Stimulated activated naive B cell treated with anti-CD40 and anti-IgM and Interleukin-4, amounts not matched to agents 10 μg/mL and 1 μg/mL and 100 μg/mL, for 72 hours (primary cell): Measurements from ENCODE around the gene PPP1R2.
A peak's percentile ranks its signal among the peaks of the same experiment; 100 is the strongest.
"Not testable (repeated sequence)": the region's sequence is repeated elsewhere in the genome, so short reads cannot be mapped to it uniquely, and the experiment has no call there.

Experiments used
- ATAC-seq, 2 donors: fragments of 150-1000 bp; cut with Tn5 transposase; replicated peaks; 2 replicates each; pipeline ENCODE4 v1.10.0; 2021; ENCODE audit warnings: moderate library complexity in 1 of 2
- DNase-seq: peaks from one replicate; pipeline ENCODE4 v3.0.0; 2021
- H3K27ac Mint-ChIP-seq: one replicate; pipeline ENCODE4 v1.8.0; 2022; ENCODE audit warnings: mild to moderate bottlenecking, mixed read lengths
- H3K27me3 Mint-ChIP-seq, 2 donors: one replicate each; pipeline ENCODE4 v1.8.0; 2022; ENCODE audit warnings: mixed read lengths in 2 of 2
- H3K36me3 Mint-ChIP-seq, 2 donors: one replicate each; pipeline ENCODE4 v1.8.0; 2022; ENCODE audit warnings: mixed read lengths in 2 of 2, mild to moderate bottlenecking in 1 of 2
- H3K4me1 Mint-ChIP-seq, 2 donors: one replicate each; pipeline ENCODE4 v1.8.0; 2022; ENCODE audit warnings: mixed read lengths in 2 of 2, mild to moderate bottlenecking in 1 of 2
- H3K4me3 Mint-ChIP-seq, 2 donors: one replicate each; pipeline ENCODE4 v1.8.0; 2022; ENCODE audit warnings: mild to moderate bottlenecking in 2 of 2, mixed read lengths in 2 of 2, moderate library complexity in 1 of 2
- H3K9me3 Mint-ChIP-seq, 2 donors: one replicate each; pipeline ENCODE4 v1.8.0; 2022; ENCODE audit warnings: mixed read lengths in 2 of 2, mild to moderate bottlenecking in 1 of 2

PPP1R2 gene

GRCh38 chr3:195539479-195539878 is 3.6 kb downstream of the PPP1R2 start:
- peak overlapping the region; percentile 73 to 80 for H3K4me3 Mint-ChIP-seq
- DNase-seq, result no peak
- H3K4me1 Mint-ChIP-seq, result peaks cover 43 to 68% of the 10 kb centered on the region in 2 donors
- H3K9me3 Mint-ChIP-seq, result no peaks in the 10 kb centered on the region
- peaks cover 32 to 45% of the 10 kb centered on the region in 2 donors for H3K36me3 Mint-ChIP-seq
- H3K27ac Mint-ChIP-seq, result peak overlapping the region; percentile 91
- H3K27me3 Mint-ChIP-seq, result no peaks in the 10 kb centered on the region
- ATAC-seq, result no peak

GRCh38 chr3:195537995-195538394 is 5.1 kb downstream of the PPP1R2 start:
- Mint-ChIP-seq H3K36me3 (peaks cover 34 to 51% of the 10 kb centered on the region in 2 donors), H3K4me1 (peaks cover 39 to 74% of the 10 kb centered on the region in 2 donors), H3K4me3 (peak overlapping the region; percentile 16 to 54), H3K27me3 (no peaks in the 10 kb centered on the region), H3K9me3 (no peaks in the 10 kb centered on the region), H3K27ac (peak overlapping the region; percentile 72)
- DNase-seq, result peak; percentile 70
- peak; percentile 72 to 73 for ATAC-seq

GRCh38 chr3:195535293-195535692 is 7.8 kb downstream of the PPP1R2 start:
- Mint-ChIP-seq H3K36me3 (peaks cover 31 to 42% of the 10 kb centered on the region in 2 donors), H3K27ac (peak overlapping the region; percentile 65), H3K4me3 (no peak overlapping the region), H3K27me3 (no peaks in the 10 kb centered on the region), H3K4me1 (peaks cover 40 to 82% of the 10 kb centered on the region in 2 donors), H3K9me3 (no peaks in the 10 kb centered on the region)
- ATAC-seq, result no peak
- DNase-seq, result no peak

- no peak for ATAC-seq
- H3K27ac Mint-ChIP-seq, result peak overlapping the region; percentile 25
Measured at GRCh38 chr3:195532834-195533233, 10.3 kb downstream of the PPP1R2 start.

GRCh38 chr3:195532345-195532744 is 10.8 kb downstream of the PPP1R2 start:
- Mint-ChIP-seq H3K27ac (peak overlapping the region; percentile 70), H3K4me1 (peaks cover 25 to 55% of the 10 kb centered on the region in 2 donors)
- peak in 1 of 2 donors; percentile 29 for ATAC-seq

More at GRCh38 chr3:195532834-195533233, 10.3 kb downstream of the PPP1R2 start:
- DNase-seq, result no peak
- H3K4me1 Mint-ChIP-seq, result peaks cover 26 to 60% of the 10 kb centered on the region in 2 donors
- H3K9me3 Mint-ChIP-seq, result no peaks in the 10 kb centered on the region
- H3K4me3 Mint-ChIP-seq, result peak overlapping the region in 1 of 2 donors; percentile 41
- H3K36me3 Mint-ChIP-seq, result peaks cover 24 to 38% of the 10 kb centered on the region in 2 donors
- H3K27me3 Mint-ChIP-seq, result no peaks in the 10 kb centered on the region

GRCh38 chr3:195531683-195532082 is 11.4 kb downstream of the PPP1R2 start:
- no peak overlapping the region for H3K27ac Mint-ChIP-seq
- H3K36me3 Mint-ChIP-seq, result peaks cover 24 to 41% of the 10 kb centered on the region in 2 donors
- no peaks in the 10 kb centered on the region for H3K27me3 Mint-ChIP-seq
- no peak for DNase-seq
- H3K4me1 Mint-ChIP-seq, result peaks cover 25 to 54% of the 10 kb centered on the region in 2 donors
- no peak for ATAC-seq
- no peaks in the 10 kb centered on the region for H3K9me3 Mint-ChIP-seq
- no peak overlapping the region for H3K4me3 Mint-ChIP-seq

More at GRCh38 chr3:195532345-195532744, 10.8 kb downstream of the PPP1R2 start:
- peaks cover 24 to 41% of the 10 kb centered on the region in 2 donors for H3K36me3 Mint-ChIP-seq
- H3K27me3 Mint-ChIP-seq, result no peaks in the 10 kb centered on the region
- no peaks in the 10 kb centered on the region for H3K9me3 Mint-ChIP-seq
- no peak for DNase-seq
- no peak overlapping the region for H3K4me3 Mint-ChIP-seq

GRCh38 chr3:195526492-195526891 is 16.6 kb downstream of the PPP1R2 start:
- ATAC-seq, result no peak
- DNase-seq, result no peak
- peaks cover 9 to 28% of the 10 kb centered on the region in 2 donors for H3K36me3 Mint-ChIP-seq
- peaks cover 11 to 18% of the 10 kb centered on the region in 2 donors for H3K4me1 Mint-ChIP-seq
- no peaks in the 10 kb centered on the region for H3K27me3 Mint-ChIP-seq
- no peaks in the 10 kb centered on the region for H3K9me3 Mint-ChIP-seq
- no peak overlapping the region for H3K4me3 Mint-ChIP-seq
- peak overlapping the region; percentile 75 for H3K27ac Mint-ChIP-seq

- no peak for DNase-seq
- Mint-ChIP-seq H3K4me3 (no peak overlapping the region), H3K9me3 (no peaks in the 10 kb centered on the region), H3K27ac (peak overlapping the region; percentile 84), H3K36me3 (peaks cover 5 to 24% of the 10 kb centered on the region in 2 donors), H3K4me1 (peaks cover 9 to 10% of the 10 kb centered on the region in 2 donors), H3K27me3 (no peaks in the 10 kb centered on the region)
- ATAC-seq, result no peak
Measured at GRCh38 chr3:195524171-195524896, 18.8 kb downstream of the PPP1R2 start.

- H3K27me3 Mint-ChIP-seq, result no peaks in the 10 kb centered on the region
- peaks cover 8 to 21% of the 10 kb centered on the region in 2 donors for H3K36me3 Mint-ChIP-seq
- peak overlapping the region; percentile 63 for H3K27ac Mint-ChIP-seq
- H3K4me3 Mint-ChIP-seq, result no peak overlapping the region
- no peaks in the 10 kb centered on the region for H3K9me3 Mint-ChIP-seq
- peaks cover 9 to 10% of the 10 kb centered on the region in 2 donors for H3K4me1 Mint-ChIP-seq
- no peak for DNase-seq
- peak; percentile 63 to 73 for ATAC-seq
Measured at GRCh38 chr3:195522254-195523023, 20.7 kb downstream of the PPP1R2 start.

GRCh38 chr3:195517030-195517429 is 26.1 kb downstream of the PPP1R2 start:
- H3K27ac Mint-ChIP-seq, result no peak overlapping the region
- H3K27me3 Mint-ChIP-seq, result no peaks in the 10 kb centered on the region
- ATAC-seq (no peak), DNase-seq (no peak)
- H3K9me3 Mint-ChIP-seq, result no peaks in the 10 kb centered on the region
- no peak overlapping the region for H3K4me3 Mint-ChIP-seq
- peaks cover 2 to 3% of the 10 kb centered on the region in 2 donors for H3K4me1 Mint-ChIP-seq
- H3K36me3 Mint-ChIP-seq, result peaks cover 29 to 39% of the 10 kb centered on the region in 2 donors

- ATAC-seq, H3K4me3 Mint-ChIP-seq, DNase-seq, H3K27ac Mint-ChIP-seq, H3K27me3 Mint-ChIP-seq, H3K9me3 Mint-ChIP-seq: not testable (repeated sequence)
- Mint-ChIP-seq H3K4me1 (peaks cover 8 to 14% of the 10 kb centered on the region in 2 donors), H3K36me3 (peaks cover 38 to 47% of the 10 kb centered on the region in 2 donors)
Measured at GRCh38 chr3:195514610-195515235, 28.4 kb downstream of the PPP1R2 start.

GRCh38 chr3:195512798-195513345 is 30.3 kb downstream of the PPP1R2 start:
- DNase-seq (no peak), ATAC-seq (no peak)
- Mint-ChIP-seq H3K27me3 (no peaks in the 10 kb centered on the region), H3K27ac (peak overlapping the region; percentile 33), H3K4me3 (no peak overlapping the region), H3K4me1 (peaks cover 10 to 17% of the 10 kb centered on the region in 2 donors), H3K36me3 (peaks cover 38 to 53% of the 10 kb centered on the region in 2 donors), H3K9me3 (peaks cover 0 to 4% of the 10 kb centered on the region in 2 donors)

GRCh38 chr3:195511136-195511535 is 32.0 kb downstream of the PPP1R2 start:
- peaks cover 35 to 53% of the 10 kb centered on the region in 2 donors for H3K36me3 Mint-ChIP-seq
- ATAC-seq (no peak), DNase-seq (no peak)
- no peaks in the 10 kb centered on the region for H3K27me3 Mint-ChIP-seq
- no peak overlapping the region for H3K4me3 Mint-ChIP-seq
- peak overlapping the region; percentile 51 for H3K27ac Mint-ChIP-seq
- peaks cover 0 to 4% of the 10 kb centered on the region in 2 donors for H3K9me3 Mint-ChIP-seq
- peaks cover 10 to 17% of the 10 kb centered on the region in 2 donors for H3K4me1 Mint-ChIP-seq

GRCh38 chr3:195508185-195508584 is 34.9 kb downstream of the PPP1R2 start:
- H3K27me3 Mint-ChIP-seq, result no peaks in the 10 kb centered on the region
- no peak for ATAC-seq
- H3K4me3 Mint-ChIP-seq, result no peak overlapping the region

More at GRCh38 chr3:195508185-195508584, 34.9 kb downstream of the PPP1R2 start:
- peaks cover 0 to 4% of the 10 kb centered on the region in 2 donors for H3K9me3 Mint-ChIP-seq
- H3K36me3 Mint-ChIP-seq, result peaks cover 20 to 31% of the 10 kb centered on the region in 2 donors
- H3K4me1 Mint-ChIP-seq, result peaks cover 10 to 17% of the 10 kb centered on the region in 2 donors
- no peak for DNase-seq
- H3K27ac Mint-ChIP-seq, result peak overlapping the region; percentile 11
